Measurements from ENCODE around the gene ANXA4.
"Not testable (repeated sequence)": the region's sequence is repeated elsewhere in the genome, so short reads cannot be mapped to it uniquely, and the experiment has no call there.

ANXA4 gene

DNA sequence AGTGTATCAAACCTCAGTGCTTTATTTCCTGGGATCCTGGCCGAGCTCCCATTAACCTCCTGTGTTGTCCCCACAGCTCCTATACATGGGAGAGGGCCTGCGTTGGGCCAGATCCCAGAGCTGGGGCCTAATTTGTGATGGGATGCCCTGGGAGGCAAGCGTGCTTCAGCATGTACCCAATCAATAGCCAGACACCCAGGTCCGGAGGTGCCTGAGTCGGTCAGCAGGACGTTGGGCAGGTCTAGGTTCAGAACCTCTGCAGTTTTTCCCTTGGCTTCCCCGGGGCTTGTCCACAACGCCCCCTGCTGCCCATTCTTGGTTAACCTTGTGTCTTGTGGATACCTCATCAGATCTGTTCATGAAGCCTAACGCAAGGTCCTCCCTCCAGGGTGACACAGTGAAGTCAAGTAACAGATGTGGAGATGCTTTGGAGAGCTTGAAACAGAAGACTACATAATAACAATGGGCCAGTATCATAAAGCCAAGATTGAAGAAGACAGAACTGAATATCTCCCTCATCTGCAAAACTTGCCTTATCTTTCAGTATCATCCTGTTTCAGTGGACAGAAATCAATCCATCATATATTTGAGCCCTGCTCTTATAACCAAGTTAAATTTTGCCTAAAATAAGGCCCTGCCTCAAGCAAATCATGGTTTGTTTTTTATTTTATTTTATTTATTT lies 27.3 kb upstream of the ANXA4 start:
- H3K27ac Mint-ChIP-seq: not testable (repeated sequence)
- intact Hi-C loops (cut with micrococcal nuclease): loop anchor here (1.0 to 5.0 kb wide), 2 partner anchors 72 to 155 kb away; partner anchors contain the start of gene AAK1

DNA sequence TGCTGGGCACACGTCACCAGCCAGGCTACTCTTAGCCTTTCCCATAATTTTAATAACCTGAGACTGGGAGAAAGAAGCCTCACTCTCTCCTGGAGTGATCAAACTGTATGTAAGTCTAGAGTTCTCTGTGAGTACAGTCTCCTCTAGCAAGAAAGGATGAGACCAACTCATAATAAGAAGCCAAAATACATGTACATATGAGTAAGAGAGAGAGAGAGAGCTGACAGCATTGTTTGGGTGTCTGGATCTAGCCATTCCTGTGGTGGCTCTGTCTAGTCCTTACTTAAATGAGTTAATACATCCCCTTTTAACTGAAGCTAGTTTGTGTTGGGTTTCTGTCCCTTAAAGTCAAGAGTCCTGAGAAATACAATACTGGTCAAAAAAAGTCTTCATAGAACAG lies 26.0 kb upstream of the ANXA4 start:
- H3K4me1 Mint-ChIP-seq (ENCODE audit: low read depth): peaks cover 11% of the 10 kb centered on the region

More for the DNA sequence above, 27.3 kb upstream of the ANXA4 start:
- not testable (repeated sequence) for H3K4me3 Mint-ChIP-seq; H3K36me3 Mint-ChIP-seq (ENCODE audit: low read depth); H3K27me3 Mint-ChIP-seq; H3K4me1 Mint-ChIP-seq (ENCODE audit: low read depth); H3K9me3 Mint-ChIP-seq

GRCh38 chr2:69716555-69717120 lies 25.3 kb upstream of the ANXA4 start:
- intact Hi-C loops (cut with micrococcal nuclease): no loop called here
- H3K27ac Mint-ChIP-seq: no peak overlapping the region
- no peaks in the 10 kb centered on the region for H3K9me3 Mint-ChIP-seq
- H3K27me3 Mint-ChIP-seq: no peaks in the 10 kb centered on the region
- no peak overlapping the region for H3K4me3 Mint-ChIP-seq
- no peaks in the 10 kb centered on the region for H3K36me3 Mint-ChIP-seq (ENCODE audit: low read depth)
- peaks cover 8% of the 10 kb centered on the region for H3K4me1 Mint-ChIP-seq (ENCODE audit: low read depth)

More for the DNA sequence above, 26.0 kb upstream of the ANXA4 start:
- H3K36me3 Mint-ChIP-seq (ENCODE audit: low read depth): no peaks in the 10 kb centered on the region
- no peaks in the 10 kb centered on the region for H3K27me3 Mint-ChIP-seq
- no peak overlapping the region for H3K4me3 Mint-ChIP-seq
- H3K27ac Mint-ChIP-seq: no peak overlapping the region
- no peaks in the 10 kb centered on the region for H3K9me3 Mint-ChIP-seq
- intact Hi-C loops (cut with micrococcal nuclease): no loop called here

DNA sequence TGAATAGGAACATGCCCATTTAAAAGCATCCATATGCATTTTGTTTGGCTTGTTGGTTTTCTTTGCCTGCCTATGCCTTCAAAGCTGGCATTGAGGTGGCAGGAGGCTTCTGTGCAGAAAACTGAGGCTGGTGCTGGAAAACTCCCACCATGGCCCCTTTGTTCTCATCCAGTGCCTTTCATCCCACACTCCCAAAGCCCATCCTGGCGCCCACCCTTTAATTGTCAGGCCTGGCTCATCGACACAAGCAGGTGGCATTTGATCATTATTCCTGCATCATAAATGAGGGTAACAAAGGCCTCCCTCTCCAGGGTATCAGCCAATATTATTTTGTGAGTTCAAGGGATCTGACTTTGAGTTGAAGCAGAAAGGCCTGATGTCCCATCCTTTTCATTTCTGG lies 24.7 kb upstream of the ANXA4 start:
- Mint-ChIP-seq H3K27me3 (no peaks in the 10 kb centered on the region), H3K27ac (no peak overlapping the region), H3K4me3 (no peak overlapping the region), H3K36me3 (ENCODE audit: low read depth) (no peaks in the 10 kb centered on the region), H3K4me1 (ENCODE audit: low read depth) (peaks cover 5% of the 10 kb centered on the region), H3K9me3 (no peaks in the 10 kb centered on the region)
- intact Hi-C loops (cut with micrococcal nuclease): no loop called here

GRCh38 chr2:69717861-69718273 lies 24.1 kb upstream of the ANXA4 start:
- Mint-ChIP-seq H3K27me3 (no peaks in the 10 kb centered on the region), H3K4me1 (ENCODE audit: low read depth) (peaks cover 5% of the 10 kb centered on the region), H3K9me3 (no peaks in the 10 kb centered on the region), H3K36me3 (ENCODE audit: low read depth) (no peaks in the 10 kb centered on the region), H3K27ac (no peak overlapping the region), H3K4me3 (no peak overlapping the region)
- intact Hi-C loops (cut with micrococcal nuclease): no loop called here

DNA sequence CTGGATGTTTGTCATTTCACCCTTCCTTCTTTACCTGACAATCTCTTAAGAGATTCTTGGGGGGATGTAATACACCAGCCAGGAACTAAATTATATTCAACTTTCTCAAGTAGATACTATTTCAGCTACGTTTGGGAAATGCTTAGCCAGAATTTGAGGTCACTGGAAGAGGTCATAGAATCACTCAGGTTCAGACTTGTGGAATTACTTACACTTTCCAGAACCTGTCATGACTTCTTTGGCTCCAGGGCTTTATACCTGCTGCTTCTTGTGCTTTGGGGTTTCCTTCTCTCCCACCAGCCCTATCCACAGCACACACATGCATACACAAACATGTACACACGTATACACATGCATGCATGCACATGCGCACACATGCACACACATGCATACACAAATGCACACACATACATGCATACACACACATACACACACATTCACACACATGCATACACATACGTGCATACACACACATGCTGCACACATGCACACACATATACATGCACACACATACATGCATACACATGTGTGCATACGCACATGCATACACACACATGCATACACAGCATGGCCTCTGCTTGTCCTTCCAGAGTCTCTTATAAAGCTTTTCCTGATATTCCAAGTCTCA lies 23.5 kb upstream of the ANXA4 start:
- H3K4me3 Mint-ChIP-seq: no peak overlapping the region
- no peaks in the 10 kb centered on the region for H3K9me3 Mint-ChIP-seq
- H3K36me3 Mint-ChIP-seq (ENCODE audit: low read depth): no peaks in the 10 kb centered on the region
- peaks cover 5% of the 10 kb centered on the region for H3K4me1 Mint-ChIP-seq (ENCODE audit: low read depth)
- H3K27ac Mint-ChIP-seq: no peak overlapping the region
- intact Hi-C loops (cut with micrococcal nuclease): no loop called here
- H3K27me3 Mint-ChIP-seq: no peaks in the 10 kb centered on the region

- Mint-ChIP-seq H3K36me3 (ENCODE audit: low read depth) (no peaks in the 10 kb centered on the region), H3K27me3 (no peaks in the 10 kb centered on the region), H3K9me3 (no peaks in the 10 kb centered on the region), H3K27ac (no peak overlapping the region), H3K4me1 (ENCODE audit: low read depth) (peaks cover 12% of the 10 kb centered on the region), H3K4me3 (no peak overlapping the region)
- intact Hi-C loops (cut with micrococcal nuclease): loop anchor here (10.0 kb wide), 1 partner anchor 164 kb away; no protein-coding TSS in a partner anchor
Observed at GRCh38 chr2:69720404-69720803, 21.5 kb upstream of the ANXA4 start.

- Mint-ChIP-seq H3K9me3 (no peaks in the 10 kb centered on the region), H3K4me3 (no peak overlapping the region), H3K27me3 (no peaks in the 10 kb centered on the region), H3K36me3 (ENCODE audit: low read depth) (no peaks in the 10 kb centered on the region), H3K27ac (no peak overlapping the region), H3K4me1 (ENCODE audit: low read depth) (peaks cover 12% of the 10 kb centered on the region)
- intact Hi-C loops (cut with micrococcal nuclease): loop anchor here (10.0 kb wide), 1 partner anchor 164 kb away; no protein-coding TSS in a partner anchor
Observed at GRCh38 chr2:69721022-69721421, 20.9 kb upstream of the ANXA4 start.

- no peak overlapping the region for H3K27ac Mint-ChIP-seq
- no peaks in the 10 kb centered on the region for H3K36me3 Mint-ChIP-seq (ENCODE audit: low read depth)
- intact Hi-C loops (cut with micrococcal nuclease): loop anchor here (1.0 to 10.0 kb wide), 2 partner anchors 94 to 161 kb away; no protein-coding TSS in a partner anchor
Observed at GRCh38 chr2:69723791-69724190, 18.1 kb upstream of the ANXA4 start.

DNA sequence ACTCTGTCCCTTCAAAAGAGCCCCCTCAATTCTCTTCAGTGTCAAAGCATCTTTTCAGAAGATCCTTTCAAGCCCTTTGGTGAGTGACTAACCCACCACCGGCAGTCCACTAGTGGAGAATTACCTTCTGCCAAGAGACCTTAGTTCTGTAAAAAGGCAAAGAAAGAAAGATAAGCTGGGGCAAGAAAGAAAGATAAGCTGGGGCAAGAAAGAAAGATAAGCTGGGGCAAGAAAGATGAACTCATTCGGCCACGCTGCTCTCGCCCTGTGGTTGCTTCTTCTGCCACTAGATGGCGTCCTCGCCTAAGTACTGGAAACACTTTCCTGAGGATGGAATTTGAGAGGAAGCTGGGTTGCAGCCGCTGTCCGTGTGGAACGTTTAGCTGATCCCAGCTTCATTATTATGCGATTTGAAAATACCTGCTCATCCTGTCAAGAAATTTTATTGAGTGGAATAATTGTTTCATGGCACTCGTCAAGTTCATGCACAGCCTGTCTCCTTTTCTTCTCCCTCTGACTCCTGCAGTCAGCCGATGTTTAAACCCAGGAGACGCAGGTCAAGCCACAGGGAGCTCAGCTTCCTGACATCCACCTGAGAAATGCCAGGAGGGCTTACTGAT lies 17.3 kb upstream of the ANXA4 start:
- Mint-ChIP-seq H3K9me3 (no peaks in the 10 kb centered on the region), H3K27ac (no peak overlapping the region), H3K36me3 (ENCODE audit: low read depth) (no peaks in the 10 kb centered on the region), H3K4me1 (ENCODE audit: low read depth) (peaks cover 12% of the 10 kb centered on the region), H3K27me3 (no peaks in the 10 kb centered on the region), H3K4me3 (peak overlapping the region; percentile 64)
- intact Hi-C loops (cut with micrococcal nuclease): loop anchor here (1.0 to 10.0 kb wide), 2 partner anchors 93 to 160 kb away; no protein-coding TSS in a partner anchor

More at GRCh38 chr2:69723791-69724190, 18.1 kb upstream of the ANXA4 start:
- no peaks in the 10 kb centered on the region for H3K9me3 Mint-ChIP-seq
- H3K27me3 Mint-ChIP-seq: no peaks in the 10 kb centered on the region
- peaks cover 12% of the 10 kb centered on the region for H3K4me1 Mint-ChIP-seq (ENCODE audit: low read depth)
- H3K4me3 Mint-ChIP-seq: no peak overlapping the region

- H3K27me3 Mint-ChIP-seq: no peaks in the 10 kb centered on the region
- no peak overlapping the region for H3K4me3 Mint-ChIP-seq
- peaks cover 7% of the 10 kb centered on the region for H3K4me1 Mint-ChIP-seq (ENCODE audit: low read depth)
- intact Hi-C loops (cut with micrococcal nuclease): loop anchor here (10.0 kb wide), 1 partner anchor 159 kb away; no protein-coding TSS in a partner anchor
- H3K9me3 Mint-ChIP-seq: no peaks in the 10 kb centered on the region
- no peaks in the 10 kb centered on the region for H3K36me3 Mint-ChIP-seq (ENCODE audit: low read depth)
- H3K27ac Mint-ChIP-seq: no peak overlapping the region
Observed at GRCh38 chr2:69725706-69726360, 16.1 kb upstream of the ANXA4 start.

GRCh38 chr2:69729266-69729665 lies 12.7 kb upstream of the ANXA4 start:
- no peaks in the 10 kb centered on the region for H3K27me3 Mint-ChIP-seq
- H3K36me3 Mint-ChIP-seq (ENCODE audit: low read depth): no peaks in the 10 kb centered on the region
- H3K27ac Mint-ChIP-seq: no peak overlapping the region
- intact Hi-C loops (cut with micrococcal nuclease): loop anchor here (10.0 kb wide), 1 partner anchor 156 kb away; no protein-coding TSS in a partner anchor
- no peaks in the 10 kb centered on the region for H3K9me3 Mint-ChIP-seq
- H3K4me3 Mint-ChIP-seq: no peak overlapping the region
- peaks cover 15% of the 10 kb centered on the region for H3K4me1 Mint-ChIP-seq (ENCODE audit: low read depth)

DNA sequence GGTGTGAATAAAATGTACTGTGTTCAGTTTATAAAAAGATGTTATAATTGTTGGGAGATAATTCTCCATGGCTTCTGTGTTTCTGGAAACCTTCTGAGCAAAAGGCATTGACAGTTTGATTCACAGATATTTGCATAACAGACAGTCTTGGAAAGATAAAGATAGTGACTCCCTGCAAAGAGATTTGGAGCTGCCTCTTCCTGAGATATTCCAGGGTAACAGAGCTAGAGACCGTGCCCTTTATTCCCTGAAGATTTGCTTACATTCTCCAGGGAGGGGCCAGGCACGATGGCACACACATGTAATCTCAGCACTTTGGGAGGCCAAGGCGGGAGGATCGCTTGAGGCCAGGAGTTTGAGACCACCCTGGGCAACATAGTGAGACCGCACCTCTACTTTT lies 12.2 kb upstream of the ANXA4 start:
- no peak overlapping the region for H3K4me3 Mint-ChIP-seq
- H3K27ac Mint-ChIP-seq: no peak overlapping the region
- peaks cover 11% of the 10 kb centered on the region for H3K4me1 Mint-ChIP-seq (ENCODE audit: low read depth)
- no peaks in the 10 kb centered on the region for H3K27me3 Mint-ChIP-seq
- no peaks in the 10 kb centered on the region for H3K9me3 Mint-ChIP-seq
- intact Hi-C loops (cut with micrococcal nuclease): loop anchor here (10.0 kb wide), 1 partner anchor 155 kb away; no protein-coding TSS in a partner anchor
- no peaks in the 10 kb centered on the region for H3K36me3 Mint-ChIP-seq (ENCODE audit: low read depth)
